Breast epithelium (tissue), 3 donors: ENCODE results near the gene MNT.

Source experiments
- CTCF ChIP-seq, 3 donors: fragments of 450-650 bp; IDR thresholded peaks; one replicate each; pipeline ENCODE4 v1.5.1; 2016 to 2017; ENCODE audit warnings: antibody characterized with exemption in 3 of 3, mild to moderate bottlenecking in 3 of 3, moderate library complexity in 3 of 3
- POLR2A ChIP-seq: fragments of 450-650 bp; IDR thresholded peaks from one replicate; pipeline ENCODE4 v1.6.1; 2016; ENCODE audit warnings: antibody characterized with exemption, mild to moderate bottlenecking, moderate library complexity

GRCh38 chr17:2387086-2388019, 13.5 kb downstream of the MNT start:
- TF ChIP-seq POLR2A (no peak), CTCF (IDR thresholded peaks at IDR 0.05) (no peak)
